ENCODE measurements around the gene ZNF438. TPM values are rescaled to one million over a fixed set of nuclear protein-coding genes. Genes with fewer than 3 reads are reported as not detected.

Gene ZNF438
- total RNA-seq, 1 donor from 2014 or later = 3.9 TPM

DNA sequence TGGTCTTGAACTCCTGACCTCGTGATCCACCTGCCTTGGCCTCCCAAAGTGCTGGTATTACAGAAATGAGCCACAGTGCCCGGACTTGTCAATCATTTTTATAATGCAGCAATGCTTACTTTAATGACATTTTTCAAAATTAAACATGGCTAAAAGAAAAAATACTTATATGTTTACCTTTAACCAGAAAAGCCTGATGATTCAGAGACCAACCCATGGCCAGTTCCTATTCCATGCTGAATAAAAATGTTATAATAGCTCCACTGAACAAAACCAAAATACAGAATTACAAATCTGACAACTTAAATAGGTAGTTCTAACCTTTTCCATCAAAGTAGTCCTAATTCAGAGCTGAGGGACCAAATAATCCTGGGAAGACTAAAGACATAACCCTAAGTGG, 21.6 kb downstream of the ZNF438 start:
- ChIA-PET CTCF (no interaction called here), POLR2A (no interaction called here)
- Mint-ChIP-seq H3K4me1 (no peaks in the 10 kb centered on the region), H3K27me3 (no peaks in the 10 kb centered on the region), H3K4me3 (no peak overlapping the region), H3K27ac (no peak overlapping the region), H3K9me3 (no peaks in the 10 kb centered on the region), H3K36me3 (ENCODE audit: low read depth) (no peaks in the 10 kb centered on the region)
- TF ChIP-seq, protein P1, sequence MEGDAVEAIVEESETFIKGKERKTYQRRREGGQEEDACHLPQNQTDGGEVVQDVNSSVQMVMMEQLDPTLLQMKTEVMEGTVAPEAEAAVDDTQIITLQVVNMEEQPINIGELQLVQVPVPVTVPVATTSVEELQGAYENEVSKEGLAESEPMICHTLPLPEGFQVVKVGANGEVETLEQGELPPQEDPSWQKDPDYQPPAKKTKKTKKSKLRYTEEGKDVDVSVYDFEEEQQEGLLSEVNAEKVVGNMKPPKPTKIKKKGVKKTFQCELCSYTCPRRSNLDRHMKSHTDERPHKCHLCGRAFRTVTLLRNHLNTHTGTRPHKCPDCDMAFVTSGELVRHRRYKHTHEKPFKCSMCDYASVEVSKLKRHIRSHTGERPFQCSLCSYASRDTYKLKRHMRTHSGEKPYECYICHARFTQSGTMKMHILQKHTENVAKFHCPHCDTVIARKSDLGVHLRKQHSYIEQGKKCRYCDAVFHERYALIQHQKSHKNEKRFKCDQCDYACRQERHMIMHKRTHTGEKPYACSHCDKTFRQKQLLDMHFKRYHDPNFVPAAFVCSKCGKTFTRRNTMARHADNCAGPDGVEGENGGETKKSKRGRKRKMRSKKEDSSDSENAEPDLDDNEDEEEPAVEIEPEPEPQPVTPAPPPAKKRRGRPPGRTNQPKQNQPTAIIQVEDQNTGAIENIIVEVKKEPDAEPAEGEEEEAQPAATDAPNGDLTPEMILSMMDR (IDR thresholded peaks at IDR 0.05) = no peak
- ATAC-seq (ENCODE audit: low read depth) (no peak), DNase-seq (no peak)
- intact Hi-C loops (cut with micrococcal nuclease) = no loop called here

DNA sequence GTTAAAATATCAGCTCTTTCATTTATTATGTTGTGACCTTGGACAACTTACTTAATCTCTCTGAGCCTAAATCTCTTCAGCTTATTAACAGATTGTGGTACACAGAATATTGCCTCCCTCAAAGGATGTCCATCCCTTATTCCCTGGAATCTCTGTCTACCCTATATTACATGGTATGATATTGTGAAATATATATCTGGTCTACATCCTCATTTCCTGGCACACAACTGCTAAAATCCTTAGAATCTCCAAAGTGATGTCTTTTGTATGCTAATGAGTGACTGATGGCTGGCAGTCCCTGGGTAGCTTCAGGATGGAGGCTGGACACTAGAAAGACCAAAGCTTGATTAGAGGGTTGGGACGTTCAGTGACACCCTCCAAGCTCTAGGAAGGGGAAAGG, 25.8 kb downstream of the ZNF438 start:
- Mint-ChIP-seq H3K4me1 (peaks cover 4% of the 10 kb centered on the region), H3K4me3 (no peak overlapping the region), H3K27ac (no peak overlapping the region), H3K27me3 (no peaks in the 10 kb centered on the region), H3K9me3 (no peaks in the 10 kb centered on the region), H3K36me3 (ENCODE audit: low read depth) (no peaks in the 10 kb centered on the region)
- ChIA-PET POLR2A (no interaction called here), CTCF (no interaction called here)
- ATAC-seq (ENCODE audit: low read depth) (no peak), DNase-seq (no peak)
- TF ChIP-seq, protein P1 (IDR thresholded peaks at IDR 0.05) = no peak
- intact Hi-C loops (cut with micrococcal nuclease) = no loop called here

DNA sequence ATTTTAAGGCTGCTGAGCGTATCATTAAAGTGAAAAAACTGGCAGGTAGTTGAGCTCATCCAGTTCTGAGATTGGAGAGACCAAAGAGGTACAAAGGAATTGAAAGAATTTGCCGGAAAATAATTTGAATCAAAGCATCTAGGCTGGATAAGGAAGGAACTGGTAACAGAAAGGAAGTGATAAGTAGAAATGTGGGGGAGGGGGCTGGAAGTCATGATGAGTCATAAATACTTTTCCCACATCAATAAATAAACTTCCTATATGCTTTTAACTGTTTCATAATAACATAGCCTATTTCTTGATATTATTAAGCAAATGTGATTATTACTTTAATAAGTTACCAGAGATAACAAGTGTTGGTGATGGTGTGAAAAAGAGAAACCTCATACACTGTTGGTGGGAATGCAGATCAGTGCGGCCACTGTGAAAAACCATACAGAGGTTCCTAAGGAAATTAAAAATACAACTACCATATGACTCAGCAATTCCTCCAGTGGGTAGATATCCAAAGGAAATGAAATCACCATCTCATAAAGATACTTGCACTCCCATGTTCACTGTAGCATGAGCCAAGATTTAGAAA, 27.0 kb downstream of the ZNF438 start:
- Mint-ChIP-seq H3K27ac (no peak overlapping the region), H3K36me3 (ENCODE audit: low read depth) (no peaks in the 10 kb centered on the region), H3K9me3 (no peaks in the 10 kb centered on the region), H3K4me3 (no peak overlapping the region), H3K27me3 (no peaks in the 10 kb centered on the region), H3K4me1 (peaks cover 4% of the 10 kb centered on the region)
- DNase-seq (no peak), ATAC-seq (ENCODE audit: low read depth) (no peak)
- intact Hi-C loops (cut with micrococcal nuclease) = no loop called here
- TF ChIP-seq, protein P1 (IDR thresholded peaks at IDR 0.05) = no peak
- ChIA-PET POLR2A (no interaction called here), CTCF (no interaction called here)

DNA sequence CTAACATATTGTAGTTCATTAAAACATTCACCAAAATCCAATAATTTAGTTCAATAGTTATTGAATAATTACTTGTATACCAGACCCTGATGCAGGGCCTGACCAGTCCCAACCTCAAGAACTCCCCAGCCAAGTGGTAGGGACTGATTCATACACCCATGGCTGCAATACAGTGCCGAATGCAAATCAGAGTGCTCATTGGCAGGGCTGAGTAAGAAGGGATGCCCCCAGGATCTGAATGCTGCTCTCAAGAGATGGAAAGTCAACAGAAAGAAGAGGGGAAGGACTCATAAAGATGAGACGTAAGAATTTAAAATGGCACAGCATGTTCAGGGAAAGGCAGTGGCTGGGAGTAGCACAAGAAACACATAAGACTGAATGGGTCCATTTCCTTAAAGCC, 29.9 kb downstream of the ZNF438 start:
- TF ChIP-seq, protein P1 (IDR thresholded peaks at IDR 0.05) = no peak
- DNase-seq = no peak
- Mint-ChIP-seq H3K36me3 (ENCODE audit: low read depth) (no peaks in the 10 kb centered on the region), H3K27ac (no peak overlapping the region), H3K4me3 (no peak overlapping the region), H3K4me1 (peaks cover 11% of the 10 kb centered on the region), H3K27me3 (no peaks in the 10 kb centered on the region), H3K9me3 (no peaks in the 10 kb centered on the region)
- no peak for ATAC-seq (ENCODE audit: low read depth)
- POLR2A ChIA-PET = no interaction called here
- intact Hi-C loops (cut with micrococcal nuclease) = no loop called here
- CTCF ChIA-PET = no interaction called here

DNA sequence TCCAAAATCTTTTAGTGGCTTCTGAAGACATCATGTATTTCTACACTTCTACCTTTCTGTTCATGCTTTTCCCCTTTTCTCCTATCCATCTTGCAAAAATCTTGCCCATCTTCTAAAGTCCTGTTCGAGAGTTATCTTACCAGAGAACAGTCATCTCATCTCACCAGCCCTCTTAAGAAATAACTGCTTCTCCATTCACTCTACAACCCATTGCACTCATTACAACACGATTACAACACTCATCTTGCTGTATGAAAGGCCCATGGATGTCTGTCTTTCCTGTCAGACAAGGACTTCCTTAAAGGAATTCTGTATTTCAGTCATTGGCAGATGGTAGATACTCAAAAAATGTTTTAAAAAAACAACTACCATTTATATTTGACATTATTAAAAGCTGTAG, 30.8 kb downstream of the ZNF438 start:
- H3K9me3 Mint-ChIP-seq = no peaks in the 10 kb centered on the region
- DNase-seq (no peak), ATAC-seq (ENCODE audit: low read depth) (no peak)
- peaks cover 11% of the 10 kb centered on the region for H3K4me1 Mint-ChIP-seq
- POLR2A ChIA-PET = no interaction called here
- TF ChIP-seq, protein P1 (IDR thresholded peaks at IDR 0.05) = no peak
- CTCF ChIA-PET = no interaction called here
- H3K4me3 Mint-ChIP-seq = no peak overlapping the region
- intact Hi-C loops (cut with micrococcal nuclease) = no loop called here
- H3K36me3 Mint-ChIP-seq (ENCODE audit: low read depth) = no peaks in the 10 kb centered on the region
- no peak overlapping the region for H3K27ac Mint-ChIP-seq
- H3K27me3 Mint-ChIP-seq = no peaks in the 10 kb centered on the region

All from activated B cell treated with CpG ODN at 0.5 μM for 24 hours (primary cell).